Esophagus squamous epithelium (tissue), 5 donors: ENCODE results near the gene MRPL51. TPM values are rescaled to one million over a fixed set of nuclear protein-coding genes. Genes with fewer than 3 reads are reported as not detected.
A peak's percentile ranks its signal among the peaks of the same experiment; 100 is the strongest.
"Not testable (repeated sequence)": the region's sequence is repeated elsewhere in the genome, so short reads cannot be mapped to it uniquely, and the experiment has no call there.

Source experiments
- DNase-seq: peaks from one replicate; lab custom pipeline; 2025; lab: John Stamatoyannopoulos, UW
- H3K27ac ChIP-seq, 4 donors: fragments of 200-600 bp; sonication (generic); one replicate each; pipeline ENCODE4 v1.5.1; 2016 to 2019; ENCODE audit warnings: mild to moderate bottlenecking in 1 of 4
- H3K27me3 ChIP-seq, 4 donors: fragments of 200-600 bp; sonication (generic); 1 replicate in 3 of 4; 2 replicates in 1 of 4; pipeline versions ENCODE4 v1.5.1 to v1.6.0; 2017 to 2021; ENCODE audit warnings: antibody characterized with exemption in 1 of 4
- H3K36me3 ChIP-seq, 3 donors: fragments of 200-600 bp; sonication (generic); one replicate each; pipeline ENCODE4 v1.5.1; 2016 to 2019
- H3K4me1 ChIP-seq, 3 donors: fragments of 200-600 bp; sonication (generic); one replicate each; pipeline ENCODE4 v1.5.1; 2017 to 2019
- H3K4me3 ChIP-seq, 4 donors: fragments of 200-600 bp; sonication (generic); 1 replicate in 3 of 4; 2 replicates in 1 of 4; pipeline ENCODE4 v1.5.1; 2016 to 2019; ENCODE audit warnings: mild to moderate bottlenecking in 2 of 4, moderate library complexity in 1 of 4
- H3K9me3 ChIP-seq, 3 donors: fragments of 200-600 bp; sonication (generic); one replicate each; pipeline ENCODE4 v1.5.1; 2016 to 2019
- CTCF ChIP-seq, 6 experiments: fragments of 450-650 bp in 4 of 6; fragments of 200-600 bp in 2 of 6; sonication (generic) in 2 of 6; IDR thresholded peaks; one replicate each; pipeline ENCODE4 v1.5.1; 2016 to 2019; ENCODE audit warnings: antibody characterized with exemption in 6 of 6, mild to moderate bottlenecking in 4 of 6, moderate library complexity in 4 of 6
- POLR2A ChIP-seq, 4 donors: fragments of 450-650 bp; IDR thresholded peaks; one replicate each; pipeline ENCODE4 v1.6.1; 2017; ENCODE audit warnings: antibody characterized with exemption in 4 of 4, mild to moderate bottlenecking in 4 of 4, moderate library complexity in 3 of 4
- WGBS, 2 donors: methylation state at CpG; one replicate each; pipeline ENCODE4 v1.1.5; 2018; 5-methylcytosine and 5-hydroxymethylcytosine counted together
- intact Hi-C: fragments of 100-400 bp; cut with DNase I; formaldehyde crosslinking; loops from one replicate; pipeline ENCODE4 v1.15.0; 2022
- total RNA-seq, 4 donors: library from RNA; depleted of rRNA; stranded (reverse); fragments of >200 nt; gene quantifications; one replicate each; pipeline ENCODE4 v1.1.0, GENCODE V29; 2016
- donor health status: DM: yes; HTN: yes; CAD: no.

Gene MRPL51
- total RNA-seq, 4 donors from 2014 or later, result 36.3 to 95.5 (median 72.6) TPM

- Histone ChIP-seq H3K4me3 (peak overlapping the region in 3 of 4 donors; percentile 73 to 78 (median 77)), H3K4me1 (peaks cover 12 to 39% (median 31%) of the 10 kb centered on the region in 3 donors), H3K27ac (peak overlapping the region in 1 of 4 donors; percentile 99), H3K36me3 (peaks cover 0 to 64% (median 0%) of the 10 kb centered on the region in 3 donors), H3K9me3 (no peaks in the 10 kb centered on the region), H3K27me3 (no peaks in the 10 kb centered on the region)
- 72 to 74% methylated on average over 1 of the region's 1 CpG for WGBS, 2 donors
- no peak for DNase-seq
- intact Hi-C loops, result no loop called here
- no peak for TF ChIP-seq POLR2A (IDR thresholded peaks at IDR 0.05)
- no peak for TF ChIP-seq CTCF (IDR thresholded peaks at IDR 0.05)
Measured at GRCh38 chr12:6494968-6495367, 1.9 kb upstream of the MRPL51 start.

- Histone ChIP-seq H3K4me3 (peak overlapping the region; percentile 73 to 82 (median 78)), H3K27me3 (no peaks in the 10 kb centered on the region), H3K36me3 (peaks cover 0 to 58% (median 0%) of the 10 kb centered on the region in 3 donors), H3K4me1 (peaks cover 12 to 39% (median 31%) of the 10 kb centered on the region in 3 donors), H3K27ac (peak overlapping the region; percentile 96 to 99 (median 98)), H3K9me3 (no peaks in the 10 kb centered on the region)
- 0 to 1% methylated on average over 14 of the region's 14 CpGs for WGBS, 2 donors
- DNase-seq, result no peak
- TF ChIP-seq CTCF (IDR thresholded peaks at IDR 0.05) (no peak), POLR2A (IDR thresholded peaks at IDR 0.05) (no peak)
- intact Hi-C loops, result no loop called here
Measured at GRCh38 chr12:6494258-6494743, 1.2 kb upstream of the MRPL51 start.

DNA sequence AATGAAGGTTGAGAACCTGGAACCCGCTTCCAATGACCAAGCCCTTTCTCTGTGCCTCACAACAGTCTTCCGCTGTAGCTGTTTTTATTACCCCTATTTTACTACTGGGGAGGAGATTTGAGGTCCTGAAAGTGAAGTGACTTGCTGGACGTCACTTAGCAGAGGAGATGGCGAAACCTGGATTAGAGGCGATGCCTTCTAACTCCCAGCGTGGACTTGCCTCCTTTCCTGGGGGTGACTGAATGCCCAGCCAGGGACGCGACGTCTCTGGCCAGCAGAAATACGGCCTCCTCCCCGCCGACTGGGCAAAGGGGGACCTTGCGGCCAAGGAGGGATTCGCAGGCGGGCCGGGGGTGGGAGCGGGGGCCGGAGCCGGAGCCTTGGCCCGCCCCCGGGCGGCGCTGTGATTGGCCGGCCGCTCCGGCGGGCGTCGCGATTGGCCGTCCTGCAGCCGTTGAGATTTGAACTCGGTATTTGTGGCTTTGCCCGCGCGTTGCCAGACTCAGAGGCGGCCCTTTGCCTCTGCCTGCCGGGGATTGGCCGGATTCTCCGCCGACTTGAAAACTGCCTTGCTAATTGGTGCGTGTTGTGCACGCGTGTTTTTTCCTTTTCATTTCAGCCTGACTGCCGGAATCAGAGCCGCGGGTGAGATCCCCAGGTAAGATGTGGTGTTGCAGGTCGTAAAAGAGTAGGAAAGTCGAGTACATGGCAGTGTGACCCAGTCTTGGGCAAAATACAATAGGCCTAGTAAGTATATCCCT lies 615 bp upstream of the MRPL51 start, which contains the start of gene NCAPD2:
Gene NCAPD2, plus strand, starts transcription at position 606 of the 761 bp plus-strand sequence. CDS start 997 bp downstream, outside the sequence.
- peaks cover 0 to 52% (median 0%) of the 10 kb centered on the region in 3 donors for H3K36me3 ChIP-seq
- 0% methylated on average over 11 to 18 of the region's 49 CpGs for WGBS, 2 donors

DNA sequence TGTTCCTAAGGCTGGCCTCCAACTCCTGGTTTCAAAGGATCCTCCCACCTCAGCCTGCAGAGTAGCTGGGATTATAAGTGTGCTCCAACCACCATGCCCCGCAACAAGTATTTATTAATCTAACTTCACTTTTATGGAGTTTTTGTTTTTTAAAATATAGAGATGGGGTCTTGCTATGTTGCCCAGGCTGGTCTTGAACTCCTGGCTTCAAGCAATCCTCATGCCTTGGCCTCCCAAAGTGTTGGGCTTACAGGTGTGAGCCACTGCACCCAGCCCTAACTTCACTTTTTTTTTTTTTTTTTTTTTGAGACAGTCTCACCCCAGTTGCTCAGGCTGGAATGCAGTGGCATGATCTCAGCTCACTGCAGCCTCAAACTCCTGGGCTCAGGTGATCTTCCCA lies 2.4 kb downstream of the MRPL51 start:
- H3K9me3 ChIP-seq, DNase-seq, H3K4me3 ChIP-seq, H3K27me3 ChIP-seq, H3K27ac ChIP-seq, intact Hi-C loops: not testable (repeated sequence)
- Histone ChIP-seq H3K4me1 (peaks cover 12 to 26% (median 24%) of the 10 kb centered on the region in 3 donors), H3K36me3 (peaks cover 0 to 22% (median 0%) of the 10 kb centered on the region in 3 donors)
- WGBS, 2 donors, result 91 to 100% methylated on average over 1 of the region's 1 CpG

More for the DNA sequence above, 615 bp upstream of the MRPL51 start, which contains the start of gene NCAPD2:
- DNase-seq, result peak; percentile 82
- intact Hi-C loops, result no loop called here
- H3K4me1 ChIP-seq, result peaks cover 12 to 39% (median 31%) of the 10 kb centered on the region in 3 donors
- H3K4me3 ChIP-seq, result peak within 1 kb of the TSS; percentile 73 to 82 (median 78)
- no peaks in the 10 kb centered on the region for H3K9me3 ChIP-seq
- TF ChIP-seq CTCF (IDR thresholded peaks at IDR 0.05), result peak in 5 of 6 experiments; percentile 21 to 68 (median 59)
- TF ChIP-seq POLR2A (IDR thresholded peaks at IDR 0.05), result no peak
- H3K27me3 ChIP-seq, result no peaks in the 10 kb centered on the region
- H3K27ac ChIP-seq, result peak within 1 kb of the TSS; percentile 96 to 99 (median 98)

DNA sequence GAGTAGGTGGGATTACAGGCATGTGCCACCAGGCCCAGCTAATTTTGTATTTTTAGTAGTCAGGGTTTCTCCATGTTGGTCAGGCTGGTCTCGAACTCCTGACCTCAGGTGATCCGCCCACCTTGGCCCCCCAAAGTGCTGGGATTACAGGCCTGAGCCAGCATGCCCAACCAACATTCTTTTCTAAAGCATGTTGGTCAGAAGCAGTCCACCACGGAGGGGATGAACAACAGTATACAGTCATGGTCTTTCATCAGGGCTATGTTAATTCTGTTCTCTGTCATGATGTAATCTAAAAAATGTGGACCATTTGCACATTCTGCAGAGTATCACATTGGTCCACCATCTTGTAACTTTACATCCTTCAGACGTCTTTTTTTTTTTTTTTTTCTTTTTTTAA lies 3.6 kb downstream of the MRPL51 start:
- no peaks in the 10 kb centered on the region for H3K27me3 ChIP-seq
- H3K4me3 ChIP-seq, result no peak overlapping the region
- no peak overlapping the region for H3K27ac ChIP-seq
- H3K36me3 ChIP-seq, result peaks cover 0 to 16% (median 0%) of the 10 kb centered on the region in 3 donors
- TF ChIP-seq POLR2A (IDR thresholded peaks at IDR 0.05), result no peak
- TF ChIP-seq CTCF (IDR thresholded peaks at IDR 0.05), result no peak
- H3K9me3 ChIP-seq, result no peaks in the 10 kb centered on the region
- intact Hi-C loops, result no loop called here
- 48 to 56% methylated on average over 3 to 4 of the region's 4 CpGs for WGBS, 2 donors
- H3K4me1 ChIP-seq, result peaks cover 7 to 14% (median 12%) of the 10 kb centered on the region in 3 donors
- DNase-seq, result no peak
